BE2C (cell line): Measurements from ENCODE around the gene CALCOCO1.

Experiments used
- DNase-seq: peaks from one replicate; pipeline ENCODE4 v3.0.0-alpha.2; 2020
- H3K27me3 ChIP-seq: fragments of 250-450 bp; sonication (Bioruptor Pico); 2 replicates; pipeline ENCODE4 v1.5.1; 2020; ENCODE audit warnings: mild to moderate bottlenecking
- H3K36me3 ChIP-seq: fragments of 250-450 bp; sonication (Bioruptor Pico); 2 replicates; pipeline ENCODE4 v1.5.1; 2020; ENCODE audit warnings: mild to moderate bottlenecking
- H3K4me1 ChIP-seq: fragments of 250-450 bp; sonication (Bioruptor Pico); 2 replicates; pipeline ENCODE4 v1.5.1; 2020
- H3K4me3 ChIP-seq: 2 replicates; pipeline ENCODE4 v1.5.1; 2011; ENCODE audit warnings: low read depth, low read length
- H3K9me3 ChIP-seq: fragments of 250-450 bp; sonication (Bioruptor Pico); 2 replicates; pipeline ENCODE4 v1.5.1; 2020
- TF ChIP-seq, protein P1 (sequence below): IDR thresholded peaks from 2 replicates; pipeline ENCODE4 v1.5.1; 2012; ENCODE audit warnings: mild to moderate bottlenecking, low read depth, low read length

Gene CALCOCO1

DNA sequence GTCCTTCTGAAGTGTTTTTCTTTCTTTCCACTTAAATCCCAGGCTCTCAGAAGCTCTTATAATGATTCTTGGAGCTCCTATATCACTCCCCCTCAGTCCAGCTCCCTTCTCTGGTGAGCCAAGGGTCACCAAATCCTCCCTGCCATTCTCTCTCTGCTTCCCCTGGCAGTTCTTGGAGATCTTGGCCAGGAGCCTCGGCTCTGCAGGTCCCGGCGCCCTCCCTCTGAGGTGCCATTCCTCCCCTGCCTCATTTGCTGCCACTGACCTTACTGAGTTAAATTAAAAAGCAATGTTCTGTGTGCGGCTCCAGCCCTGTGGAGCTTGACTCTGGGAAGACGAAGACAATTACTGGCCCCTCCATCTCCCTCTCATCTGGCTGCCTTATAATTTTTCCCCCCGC, 17.5 kb upstream of the CALCOCO1 start:
- no peak for DNase-seq
- TF ChIP-seq, protein P1, sequence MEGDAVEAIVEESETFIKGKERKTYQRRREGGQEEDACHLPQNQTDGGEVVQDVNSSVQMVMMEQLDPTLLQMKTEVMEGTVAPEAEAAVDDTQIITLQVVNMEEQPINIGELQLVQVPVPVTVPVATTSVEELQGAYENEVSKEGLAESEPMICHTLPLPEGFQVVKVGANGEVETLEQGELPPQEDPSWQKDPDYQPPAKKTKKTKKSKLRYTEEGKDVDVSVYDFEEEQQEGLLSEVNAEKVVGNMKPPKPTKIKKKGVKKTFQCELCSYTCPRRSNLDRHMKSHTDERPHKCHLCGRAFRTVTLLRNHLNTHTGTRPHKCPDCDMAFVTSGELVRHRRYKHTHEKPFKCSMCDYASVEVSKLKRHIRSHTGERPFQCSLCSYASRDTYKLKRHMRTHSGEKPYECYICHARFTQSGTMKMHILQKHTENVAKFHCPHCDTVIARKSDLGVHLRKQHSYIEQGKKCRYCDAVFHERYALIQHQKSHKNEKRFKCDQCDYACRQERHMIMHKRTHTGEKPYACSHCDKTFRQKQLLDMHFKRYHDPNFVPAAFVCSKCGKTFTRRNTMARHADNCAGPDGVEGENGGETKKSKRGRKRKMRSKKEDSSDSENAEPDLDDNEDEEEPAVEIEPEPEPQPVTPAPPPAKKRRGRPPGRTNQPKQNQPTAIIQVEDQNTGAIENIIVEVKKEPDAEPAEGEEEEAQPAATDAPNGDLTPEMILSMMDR, result no peak
- no peaks in the 10 kb centered on the region for H3K4me1 ChIP-seq
- H3K4me3 ChIP-seq, result no peak overlapping the region
- H3K36me3 ChIP-seq, result no peaks in the 10 kb centered on the region
- peaks cover 50% of the 10 kb centered on the region for H3K27me3 ChIP-seq
- H3K9me3 ChIP-seq, result no peaks in the 10 kb centered on the region

DNA sequence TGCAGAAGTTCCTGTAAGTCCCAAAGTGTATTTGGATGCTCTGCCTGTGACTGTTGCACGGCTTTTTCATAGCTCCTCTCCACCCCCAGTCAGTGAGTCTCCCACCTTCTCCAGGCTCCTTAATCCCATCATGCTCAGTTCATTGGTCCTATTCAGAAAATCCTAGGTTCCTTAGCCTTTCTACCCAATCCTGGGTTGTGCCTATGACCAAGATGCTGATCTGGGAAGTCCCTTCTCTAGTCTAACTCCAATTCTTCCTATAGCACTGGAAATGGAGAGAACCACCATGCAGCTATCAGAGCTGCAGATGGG, 16.8 kb upstream of the CALCOCO1 start:
- DNase-seq, result no peak
- Histone ChIP-seq H3K4me1 (no peaks in the 10 kb centered on the region), H3K9me3 (no peaks in the 10 kb centered on the region), H3K36me3 (no peaks in the 10 kb centered on the region), H3K4me3 (no peak overlapping the region), H3K27me3 (peaks cover 49% of the 10 kb centered on the region)
- TF ChIP-seq, protein P1, result no peak

DNA sequence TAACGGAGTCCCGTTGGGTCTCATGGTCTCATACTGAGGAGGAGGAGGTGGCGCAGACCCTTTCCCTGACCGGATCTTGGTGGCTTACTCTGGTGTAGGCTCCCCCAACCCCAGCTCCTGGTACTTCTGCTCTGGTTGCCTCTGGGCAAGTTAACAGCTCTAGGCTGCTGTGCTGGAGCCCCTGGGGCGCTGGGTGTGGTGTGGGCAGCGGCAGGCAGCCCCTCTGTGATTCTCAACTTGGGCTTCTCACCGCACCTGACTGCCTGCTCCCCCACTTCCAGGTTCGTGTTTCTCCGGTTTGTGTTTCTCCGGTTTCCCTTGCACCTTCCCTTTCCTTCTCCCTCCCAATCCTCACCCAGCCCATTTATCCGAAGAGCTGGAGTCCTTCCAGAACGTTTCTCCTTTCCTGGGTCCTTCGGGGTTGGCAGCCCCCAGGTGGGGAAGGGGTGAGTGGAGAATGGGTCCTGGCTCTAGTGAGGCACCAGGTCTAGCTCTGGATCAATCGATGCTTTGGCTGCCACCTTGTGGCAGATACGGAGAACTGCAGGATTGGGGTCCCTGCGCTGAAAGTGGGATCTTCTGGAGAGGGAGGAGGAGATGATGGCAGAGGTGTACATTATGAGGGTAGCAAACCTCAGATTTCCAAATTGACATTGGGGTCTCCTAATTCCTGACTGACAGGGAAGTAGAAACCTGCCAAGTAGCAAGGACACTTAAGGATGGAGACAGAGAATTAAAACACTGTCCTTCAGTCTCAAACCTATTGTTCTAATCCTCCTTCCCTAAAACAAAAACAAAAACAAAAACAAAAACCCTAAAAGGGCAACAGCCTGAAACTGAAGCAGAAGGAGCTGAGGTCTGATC, 16.2 kb upstream of the CALCOCO1 start:
- peak; percentile 57 for DNase-seq
- Histone ChIP-seq H3K4me1 (no peaks in the 10 kb centered on the region), H3K4me3 (no peak overlapping the region), H3K27me3 (peaks cover 49% of the 10 kb centered on the region), H3K36me3 (no peaks in the 10 kb centered on the region), H3K9me3 (no peaks in the 10 kb centered on the region)
- TF ChIP-seq, protein P1, result peak; percentile 96

DNA sequence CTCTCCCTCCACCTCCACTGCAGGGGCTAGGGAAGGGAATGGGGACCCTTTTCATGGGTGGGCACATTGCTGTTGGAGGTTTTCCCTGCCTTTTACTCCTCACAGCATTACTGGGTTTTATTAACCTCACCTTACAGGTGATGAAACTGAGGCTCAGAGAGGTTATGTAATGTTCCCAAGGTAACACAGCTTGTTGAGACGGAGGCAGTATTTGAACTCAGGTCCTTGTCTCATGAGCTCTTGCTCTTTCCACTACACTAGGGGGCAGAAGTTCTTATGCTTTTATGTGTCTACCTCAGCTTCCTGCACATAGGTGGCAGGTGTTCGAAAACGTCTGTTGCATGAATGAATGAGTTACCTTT, 12.9 kb upstream of the CALCOCO1 start:
- H3K27me3 ChIP-seq, result peaks cover 66% of the 10 kb centered on the region
- TF ChIP-seq, protein P1, result no peak
- no peaks in the 10 kb centered on the region for H3K36me3 ChIP-seq
- no peak for DNase-seq
- H3K4me3 ChIP-seq, result no peak overlapping the region
- no peaks in the 10 kb centered on the region for H3K9me3 ChIP-seq
- no peaks in the 10 kb centered on the region for H3K4me1 ChIP-seq

DNA sequence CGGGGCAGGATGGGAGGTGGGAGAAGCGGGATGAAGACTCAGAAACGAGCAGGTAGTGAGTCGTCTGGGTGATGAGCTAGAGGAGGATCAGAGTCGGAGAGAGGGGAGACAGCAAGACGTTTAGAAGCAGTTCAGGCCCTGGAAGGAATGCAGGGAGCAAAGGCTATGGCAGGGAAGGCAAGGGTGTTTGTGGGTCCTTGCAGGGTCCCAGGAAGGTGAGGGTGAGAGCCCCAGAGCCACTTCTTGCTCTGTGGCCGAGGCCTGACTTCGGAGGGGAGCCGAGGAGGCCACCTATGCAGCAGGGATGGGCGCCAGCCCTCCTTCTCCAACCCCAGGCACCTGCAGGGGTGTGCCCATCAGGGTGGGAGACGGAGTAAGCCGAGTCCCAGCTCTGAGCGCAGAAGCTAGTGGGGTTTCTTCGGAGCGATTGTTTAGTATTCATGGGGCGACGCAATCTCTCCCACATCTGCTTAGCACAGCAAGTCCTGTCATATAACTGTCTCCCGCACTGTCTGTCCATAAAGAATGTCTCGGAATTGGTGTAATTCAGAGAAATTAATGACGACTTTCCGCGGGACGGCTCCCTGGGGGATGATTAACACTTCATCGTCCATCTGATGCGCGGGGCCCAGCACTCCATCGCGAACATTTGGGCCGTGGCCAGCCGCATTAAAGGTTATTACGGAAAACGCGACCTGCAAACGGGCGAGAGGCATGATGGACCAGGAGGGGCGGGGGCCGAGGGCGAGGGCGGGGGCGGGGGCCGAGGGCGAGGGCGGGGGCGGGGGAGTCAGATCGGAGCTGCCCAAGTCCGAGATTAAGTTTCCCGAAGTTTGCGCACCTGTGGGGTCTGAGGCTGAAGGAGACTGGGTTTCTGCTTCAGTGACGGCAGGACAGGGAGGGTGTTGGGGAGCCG, 12.2 kb upstream of the CALCOCO1 start:
- peaks cover 70% of the 10 kb centered on the region for H3K27me3 ChIP-seq

More for the DNA sequence above, 12.2 kb upstream of the CALCOCO1 start:
- TF ChIP-seq, protein P1, result no peak
- no peaks in the 10 kb centered on the region for H3K36me3 ChIP-seq
- H3K4me3 ChIP-seq, result no peak overlapping the region
- DNase-seq, result no peak
- H3K4me1 ChIP-seq, result no peaks in the 10 kb centered on the region
- H3K9me3 ChIP-seq, result no peaks in the 10 kb centered on the region
